HG02610 (cell line): ENCODE measurements around the gene EYA2.
"Not testable (repeated sequence)": the region's sequence is repeated elsewhere in the genome, so short reads cannot be mapped to it uniquely, and the experiment has no call there.

Experiments
- ATAC-seq: cut with Tn5 transposase; IDR thresholded peaks from one replicate; pipeline ENCODE4 v1.9.1; 2021; ENCODE audit warnings: mild to moderate bottlenecking, moderate library complexity; ENCODE audit not compliant: unreplicated experiment

EYA2 gene

DNA sequence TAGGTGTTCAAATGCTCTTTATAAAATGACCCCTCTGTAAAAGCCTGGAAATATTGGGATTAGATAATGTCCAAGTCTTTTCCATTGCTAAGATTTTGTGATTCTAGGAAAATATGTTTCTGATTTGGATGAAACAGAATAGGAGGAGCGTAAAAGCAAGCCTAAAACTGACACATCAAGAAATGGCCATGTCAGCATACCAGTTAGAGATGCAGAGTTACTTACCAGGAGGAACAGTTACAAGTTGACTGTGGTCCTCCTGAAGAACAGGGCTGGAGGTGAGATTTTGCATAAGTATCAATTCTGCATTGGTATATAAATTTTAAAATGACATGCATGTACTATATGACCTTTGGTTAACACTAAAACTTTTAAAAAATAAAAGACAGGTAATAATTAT lies 35.3 kb downstream of the EYA2 start:
- ATAC-seq = no peak

DNA sequence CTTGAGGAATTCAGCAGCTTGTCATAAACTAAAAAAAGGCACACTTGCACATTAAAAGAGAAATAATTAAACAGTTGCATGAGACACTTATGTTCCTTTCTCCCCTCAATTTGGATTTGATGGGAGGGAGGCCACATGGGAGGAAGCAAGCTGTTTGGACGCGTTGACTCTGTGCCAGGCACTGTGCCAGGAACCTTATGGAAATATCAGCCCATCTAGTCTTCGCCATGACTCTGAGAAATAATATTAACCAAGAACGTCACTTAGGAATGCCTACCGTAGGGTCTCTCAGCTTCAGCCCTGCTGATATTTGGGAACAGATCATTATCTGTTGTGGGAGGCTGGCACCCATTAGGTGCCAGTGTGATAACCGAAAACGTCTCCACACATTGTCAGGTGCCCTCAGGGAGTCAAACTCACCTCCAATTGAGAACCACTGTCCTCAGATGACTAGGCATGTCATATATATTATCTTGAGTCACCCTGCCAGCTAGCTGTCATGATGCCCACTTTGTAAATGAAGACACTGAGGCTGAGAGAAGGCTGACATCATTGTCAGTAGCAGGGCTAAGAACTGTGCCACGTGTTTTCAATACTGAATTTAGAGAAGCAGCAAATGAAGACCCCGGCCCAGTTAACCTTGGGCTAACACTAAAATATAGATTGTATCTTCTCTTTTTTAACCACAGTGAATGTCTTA lies 36.1 kb downstream of the EYA2 start:
- ATAC-seq = no peak

DNA sequence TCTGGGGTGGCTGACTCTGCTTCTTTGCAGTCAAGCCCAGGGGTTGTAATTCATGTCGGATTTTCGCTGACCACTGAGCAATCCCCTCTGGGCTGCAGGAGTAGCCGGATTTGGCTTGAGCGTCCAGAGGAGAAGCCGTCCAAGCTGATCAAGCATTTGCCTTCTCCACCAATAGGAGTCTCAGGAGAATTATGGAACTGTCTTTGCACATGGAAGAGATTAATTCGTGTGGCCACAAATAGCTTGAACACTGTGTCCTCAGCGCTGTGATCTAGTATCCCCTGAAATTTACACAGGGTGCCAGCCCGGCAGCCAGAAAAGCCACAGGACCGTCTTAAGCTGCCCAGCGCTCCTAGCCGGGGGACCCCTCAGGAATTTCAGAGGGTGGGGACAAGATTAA lies 37.1 kb downstream of the EYA2 start:
- no peak for ATAC-seq

DNA sequence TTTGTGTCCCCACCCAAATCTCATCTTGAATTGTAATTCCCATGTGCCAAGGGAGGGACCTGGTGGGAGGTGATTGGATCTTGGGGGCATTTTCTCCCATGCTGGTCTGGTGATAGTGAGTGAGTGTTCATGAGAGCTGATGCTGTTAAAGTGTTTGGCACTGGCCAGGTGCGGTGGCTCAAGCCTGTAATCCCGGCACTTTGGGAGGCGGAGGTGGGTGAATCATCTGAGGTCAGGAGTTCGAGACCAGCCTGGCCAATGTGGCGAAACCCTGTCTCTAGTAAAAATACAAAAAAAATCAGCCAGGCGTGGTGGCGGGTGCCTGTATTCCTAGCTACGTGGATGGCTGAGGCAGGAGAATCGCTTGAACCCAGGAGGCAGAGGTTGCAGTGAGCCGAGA lies 37.8 kb downstream of the EYA2 start:
- not testable (repeated sequence) for ATAC-seq

DNA sequence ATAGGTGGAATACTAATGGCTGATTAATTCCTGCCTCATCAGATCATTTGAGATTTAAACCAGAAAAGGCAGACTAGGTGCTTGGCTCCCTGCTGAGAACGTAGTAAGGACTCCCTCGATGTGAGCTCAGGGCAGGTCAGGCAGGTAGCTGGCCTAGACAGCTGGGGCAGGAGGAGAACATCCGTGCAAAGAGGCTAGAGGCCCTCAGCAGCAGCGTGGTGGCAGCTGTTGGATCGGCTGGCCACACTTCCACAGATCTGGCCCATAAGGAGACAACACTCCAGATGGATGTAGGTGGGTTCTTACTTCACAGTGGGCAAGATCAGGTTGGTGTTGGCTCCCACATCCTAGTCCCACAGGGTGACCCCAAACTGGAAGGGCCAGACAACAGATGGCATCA lies 38.5 kb downstream of the EYA2 start:
- no peak for ATAC-seq

DNA sequence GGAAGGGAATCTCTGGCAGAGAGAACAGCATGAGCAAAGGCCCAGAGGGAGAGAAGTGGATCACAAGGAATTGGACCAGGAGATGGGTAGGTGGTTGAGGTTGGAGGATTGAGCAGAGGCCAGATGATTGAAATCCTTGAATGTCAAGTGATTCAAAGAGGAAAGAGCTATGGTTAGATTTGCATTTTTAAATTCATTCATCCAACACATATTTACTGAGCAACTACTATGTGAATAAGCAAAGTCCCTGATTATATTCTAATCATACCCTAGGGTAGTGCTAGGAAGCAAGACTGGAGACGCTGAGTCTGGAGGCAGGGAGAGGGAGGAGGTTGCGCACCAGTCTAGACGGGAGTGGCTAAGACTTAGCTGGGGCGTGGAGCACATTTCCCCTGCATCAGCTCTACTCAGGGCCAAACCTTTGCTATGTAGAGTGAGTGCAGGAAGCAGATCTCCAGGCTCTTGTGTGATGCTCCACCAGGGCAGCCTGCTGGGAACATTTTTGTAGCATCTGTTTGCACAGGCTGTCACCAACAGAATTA lies 40.2 kb downstream of the EYA2 start:
- ATAC-seq = no peak

DNA sequence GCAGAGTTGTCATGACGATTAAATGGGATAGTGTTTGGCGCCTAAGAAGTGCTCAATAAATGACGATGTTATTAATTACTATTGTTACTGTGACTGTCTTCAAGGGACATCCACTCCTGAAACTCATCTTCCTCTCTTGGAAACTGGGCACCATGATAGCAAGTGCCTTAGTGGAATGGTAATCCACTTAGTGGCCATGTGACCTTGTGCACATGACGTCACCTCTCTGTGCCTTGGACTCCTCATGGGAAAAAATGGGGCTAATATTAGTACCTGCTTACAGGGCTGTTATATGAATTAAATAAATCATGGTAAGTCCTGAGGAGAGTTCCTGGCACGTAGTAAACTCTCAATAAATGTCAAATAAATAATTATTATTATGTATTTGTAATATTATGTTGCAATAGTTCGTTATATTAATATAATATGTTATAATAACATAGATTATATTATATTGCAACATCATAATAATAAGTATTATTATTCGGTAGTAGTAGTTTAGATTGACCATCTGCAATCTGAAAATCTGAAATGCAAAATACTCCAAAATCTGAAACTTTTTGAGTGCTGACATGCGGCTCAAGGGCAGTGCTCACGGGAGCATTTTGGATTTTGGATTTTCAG lies 40.9 kb downstream of the EYA2 start:
- ATAC-seq = no peak

DNA sequence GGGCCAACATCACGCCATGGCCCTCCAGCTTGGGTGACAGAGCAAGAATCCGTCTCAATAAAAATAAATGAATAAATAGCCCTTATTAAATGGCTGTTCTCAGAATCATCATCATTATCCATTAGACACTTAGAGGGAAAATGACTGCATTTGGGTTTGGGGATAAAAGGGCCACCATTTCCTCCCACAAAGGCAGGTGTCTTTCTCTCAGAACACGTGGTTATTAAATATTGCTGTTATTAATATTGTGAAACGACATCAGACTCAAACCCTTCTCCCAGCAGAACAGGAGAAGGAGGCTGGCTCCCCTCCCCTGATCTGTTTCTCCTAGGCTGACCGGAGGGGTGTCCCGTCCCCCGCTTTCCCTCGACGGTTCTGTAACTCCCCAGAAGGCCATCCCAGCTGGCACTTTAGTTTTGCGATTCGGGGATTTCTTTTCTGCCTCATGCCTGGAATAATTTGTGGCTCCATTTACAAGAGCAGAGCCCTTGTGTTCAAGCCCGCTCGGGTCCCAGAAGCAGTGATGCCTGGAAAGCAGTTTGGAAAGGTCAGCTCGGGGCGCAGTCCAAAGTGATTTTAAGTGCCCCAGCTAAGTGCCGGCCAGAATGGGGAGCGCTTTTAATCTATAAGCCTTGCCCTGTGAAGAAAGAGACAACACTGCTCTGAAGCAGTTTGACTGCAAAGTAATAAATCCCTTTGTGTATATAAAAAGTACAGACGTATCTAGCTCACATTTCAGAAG lies 41.9 kb downstream of the EYA2 start:
- no peak for ATAC-seq

DNA sequence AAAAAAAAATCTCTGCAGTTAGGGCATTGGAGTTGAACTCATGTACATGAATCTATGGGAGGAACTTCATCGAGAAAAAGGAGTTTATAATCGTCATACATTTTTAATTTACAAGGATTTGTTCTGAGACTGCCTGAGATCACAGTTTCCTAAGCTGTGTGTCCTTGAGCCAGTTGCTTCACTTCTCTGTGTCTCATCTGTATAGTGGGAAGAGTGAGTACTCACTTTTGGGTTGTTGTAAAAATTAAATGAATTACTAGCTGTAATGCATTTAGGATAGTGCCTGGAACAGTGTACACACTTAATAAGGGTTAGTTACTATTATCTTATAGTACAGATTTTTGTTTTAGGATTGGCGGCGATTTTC lies 42.5 kb downstream of the EYA2 start:
- no peak for ATAC-seq

DNA sequence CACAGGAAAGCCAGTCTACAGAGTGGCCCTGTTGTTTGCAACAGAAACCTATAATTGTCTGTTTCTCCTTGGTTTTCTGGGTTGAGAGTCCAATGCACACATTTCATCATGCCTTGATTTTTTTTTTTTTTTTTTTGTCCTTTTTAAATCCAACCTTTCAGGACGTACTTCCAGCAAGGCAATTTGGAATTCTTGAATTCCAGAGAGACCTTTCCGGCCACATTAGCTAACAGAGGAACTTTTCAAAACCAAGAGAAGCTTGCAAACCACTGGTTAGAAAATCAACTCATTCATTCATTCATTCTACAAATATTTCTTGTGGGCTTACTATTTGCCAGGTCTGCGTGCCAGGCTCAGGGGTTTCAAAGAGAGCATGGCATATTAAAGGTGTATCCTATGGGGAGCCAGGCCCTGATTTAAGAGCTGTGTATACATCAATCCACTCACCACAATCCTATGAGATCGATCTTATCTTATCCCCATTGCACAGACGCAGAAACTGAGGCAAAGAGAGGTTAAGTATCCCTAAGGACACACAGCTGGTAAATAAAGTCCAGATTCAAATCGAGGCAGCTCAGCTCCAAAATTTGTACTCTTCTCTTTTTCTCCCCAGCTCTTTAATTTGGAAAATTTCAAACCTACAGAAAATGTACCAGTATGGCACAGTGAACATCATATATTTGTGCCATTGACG lies 43.0 kb downstream of the EYA2 start:
- no peak for ATAC-seq

DNA sequence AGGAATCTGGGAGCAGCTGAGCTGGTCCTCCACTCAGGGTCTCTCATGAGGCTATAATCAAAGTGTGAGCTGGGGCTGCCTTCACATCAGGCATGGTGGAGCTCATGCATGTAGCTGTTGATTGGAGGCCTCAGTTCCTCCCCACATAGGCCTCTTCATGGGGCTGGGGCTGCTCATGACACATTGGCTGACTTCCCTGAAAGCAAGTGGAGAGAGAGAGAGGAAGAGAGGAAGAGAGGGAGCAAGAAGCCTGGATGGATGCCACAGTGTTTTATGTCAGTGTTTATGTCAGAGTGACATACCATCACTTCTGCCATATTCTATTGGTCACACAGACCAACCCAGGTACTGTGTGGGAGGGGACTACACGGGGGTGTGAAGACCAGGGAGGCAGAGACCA lies 43.8 kb downstream of the EYA2 start:
- ATAC-seq = no peak

DNA sequence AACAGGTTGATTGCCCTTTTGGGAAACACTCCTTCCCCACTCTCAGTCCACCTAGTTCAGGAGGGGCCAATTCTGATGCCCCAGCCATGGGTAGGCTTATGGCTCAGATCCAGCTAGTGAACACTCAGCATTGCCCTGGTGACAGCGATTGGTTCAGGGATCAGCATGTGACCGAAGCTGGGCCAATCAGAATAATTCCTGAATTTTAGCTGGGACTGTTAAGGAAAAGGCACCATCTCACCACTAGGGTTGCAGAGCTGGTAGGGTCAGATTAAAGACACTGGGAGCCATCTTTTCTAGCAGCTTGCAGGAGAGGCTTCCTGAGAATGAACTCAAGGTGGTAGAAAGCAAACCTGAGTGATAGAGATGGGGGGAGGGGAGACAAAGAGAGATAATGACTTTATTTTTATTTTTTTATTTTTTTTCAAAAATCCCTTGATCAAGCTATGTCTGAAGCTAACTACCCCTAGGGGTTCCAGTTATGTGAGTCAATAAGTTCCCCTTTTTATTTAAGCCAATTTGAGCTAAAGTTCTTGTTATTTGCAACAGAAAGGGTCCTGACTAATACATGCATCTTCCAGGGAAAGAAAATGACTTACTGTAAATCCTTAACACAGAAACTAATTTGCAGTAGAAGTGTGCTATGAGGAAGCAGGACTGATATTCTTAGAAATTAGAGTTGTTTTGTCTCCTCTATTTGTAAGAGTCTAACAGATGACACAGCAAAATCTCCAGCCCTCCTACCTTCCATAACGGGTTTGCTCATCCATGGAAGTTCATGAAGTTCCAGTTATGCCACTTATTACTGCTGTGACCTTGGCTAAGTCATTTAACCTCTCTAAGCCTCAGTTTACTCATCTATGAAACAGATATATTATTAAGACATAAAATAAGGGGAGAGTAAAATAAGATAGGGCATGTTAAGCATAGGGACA lies 44.7 kb downstream of the EYA2 start:
- ATAC-seq = no peak

DNA sequence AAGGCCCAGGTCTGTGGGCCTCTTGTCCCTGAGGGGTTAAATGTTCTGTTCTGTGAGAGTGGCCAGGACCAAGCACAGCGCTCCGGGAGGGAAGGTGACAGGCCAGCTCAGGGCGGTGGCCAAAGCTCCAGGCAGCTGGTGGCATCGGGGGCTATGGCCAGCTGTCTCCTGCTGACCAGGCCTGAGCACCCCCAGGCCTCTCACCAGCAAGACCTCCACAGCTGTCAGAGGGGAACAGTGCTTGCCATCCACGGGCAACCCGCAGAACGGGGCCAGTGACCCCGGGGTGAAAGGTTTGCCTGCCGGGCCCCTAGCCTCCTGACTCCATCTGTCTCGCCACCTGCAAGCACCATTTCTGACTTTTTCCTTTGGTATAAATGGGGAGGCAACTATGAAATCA lies 46.0 kb downstream of the EYA2 start:
- ATAC-seq = no peak

DNA sequence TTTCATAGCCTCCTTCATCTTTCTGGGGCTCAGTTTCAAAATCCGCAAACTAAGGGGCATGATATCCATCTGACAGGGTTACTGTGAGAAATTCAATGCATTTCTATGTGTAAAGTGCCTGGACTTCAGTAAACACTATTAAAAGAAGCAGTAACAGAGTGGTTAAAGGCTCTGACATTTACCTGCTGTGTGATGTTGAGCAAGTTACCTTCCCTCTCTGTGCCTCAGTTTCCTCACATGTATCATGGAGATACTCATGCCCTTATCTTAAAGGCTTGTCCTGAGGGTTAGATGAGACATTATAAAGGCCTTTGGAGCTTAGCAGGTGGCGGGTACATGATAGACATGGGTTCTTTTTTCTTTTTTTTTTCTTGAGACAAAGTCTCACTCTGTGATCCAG lies 46.8 kb downstream of the EYA2 start:
- ATAC-seq = no peak

DNA sequence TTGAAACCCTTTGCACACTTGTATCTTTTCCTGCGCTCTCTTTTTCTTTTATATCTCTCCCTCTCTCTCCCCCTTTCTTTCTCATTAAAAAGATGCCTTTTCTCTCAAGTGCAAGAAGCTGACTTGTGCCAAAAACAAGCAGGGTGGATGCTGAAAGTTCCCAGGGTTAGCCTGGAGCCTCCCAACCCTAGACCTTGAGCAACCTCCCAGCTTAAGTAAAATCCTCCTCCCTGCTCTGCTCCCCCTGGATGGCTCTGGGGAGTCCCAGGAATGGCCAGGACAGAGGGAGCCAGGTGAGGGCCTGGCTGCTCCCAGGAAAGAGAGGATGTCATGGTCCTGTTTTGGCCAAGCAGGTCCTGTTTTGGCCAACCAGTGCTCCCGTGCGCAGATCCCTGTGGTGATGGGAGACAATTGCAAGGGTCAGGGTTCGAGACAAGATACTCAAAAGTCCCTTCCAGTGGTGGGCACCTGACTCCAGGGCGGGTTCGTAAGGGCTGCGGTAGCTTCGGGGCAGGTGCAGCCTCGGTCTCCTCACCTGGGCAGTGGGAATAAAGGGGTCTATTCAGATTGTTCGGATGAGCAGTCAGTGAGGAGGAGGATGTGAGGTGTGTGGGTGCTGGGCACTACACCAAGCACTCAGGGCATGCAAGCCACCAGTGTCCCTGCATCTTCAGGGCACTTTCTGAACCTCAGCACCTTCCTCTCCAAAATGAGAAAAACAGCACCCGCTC lies 49.4 kb downstream of the EYA2 start:
- ATAC-seq = no peak

DNA sequence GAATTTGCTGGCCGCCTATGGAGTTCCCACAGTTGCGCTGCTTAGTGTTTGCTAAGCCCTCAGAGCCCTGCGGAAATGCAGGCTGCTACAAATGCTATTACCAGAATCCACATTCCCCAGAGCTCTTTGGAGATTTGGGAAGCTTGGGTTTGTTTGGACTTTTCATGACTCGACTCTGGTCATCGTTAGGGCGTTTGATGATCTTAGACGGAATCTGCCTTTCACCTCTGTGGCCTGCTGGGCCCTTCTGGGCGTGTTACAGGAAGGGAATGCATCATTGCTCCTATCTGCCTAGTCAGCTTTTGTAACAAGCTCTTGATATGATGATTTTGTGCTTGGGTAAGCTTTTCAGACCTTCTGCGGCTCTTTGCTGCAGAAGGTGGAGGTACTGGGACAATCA lies 50.8 kb downstream of the EYA2 start:
- no peak for ATAC-seq

DNA sequence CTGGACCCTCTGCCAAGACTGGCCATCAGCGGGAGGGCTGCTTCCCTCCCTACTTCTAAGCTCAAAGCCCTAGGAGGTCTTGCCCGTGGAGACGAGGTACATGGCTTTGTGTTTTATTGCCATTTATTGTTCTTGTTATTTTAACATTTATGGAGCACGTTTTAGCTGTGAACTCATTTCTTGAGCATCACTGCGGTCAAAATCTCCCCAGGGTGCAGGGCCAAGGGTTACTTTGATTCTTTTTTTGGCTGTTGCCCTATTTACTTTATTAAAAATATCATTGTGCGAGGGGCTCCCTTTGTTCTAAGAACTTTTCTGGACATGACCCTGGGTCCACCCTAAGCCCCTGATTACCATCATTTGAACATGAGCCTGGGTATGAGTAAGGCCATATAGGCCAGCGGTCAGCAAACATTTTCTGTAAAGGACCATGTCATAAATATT lies 51.6 kb downstream of the EYA2 start:
- no peak for ATAC-seq

DNA sequence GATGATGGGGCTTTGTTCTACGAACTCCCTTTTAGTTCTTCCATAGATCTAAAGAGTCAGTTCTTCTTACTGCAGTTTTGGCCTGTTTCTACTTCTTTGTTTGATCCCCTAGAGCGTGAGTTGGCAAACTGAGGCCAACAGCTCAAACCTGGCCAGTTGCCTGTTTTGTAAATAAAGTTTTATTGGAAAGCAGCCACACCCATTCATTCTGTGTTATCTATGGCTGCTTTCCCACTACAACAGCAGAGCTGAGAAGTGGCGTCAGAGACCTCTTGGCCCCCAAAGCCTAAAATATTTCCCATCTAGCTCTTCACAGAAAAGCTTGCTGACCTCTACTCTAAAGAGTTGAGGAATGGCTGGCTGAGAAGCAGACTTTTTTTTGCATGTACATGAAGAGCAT lies 52.2 kb downstream of the EYA2 start:
- ATAC-seq = no peak

DNA sequence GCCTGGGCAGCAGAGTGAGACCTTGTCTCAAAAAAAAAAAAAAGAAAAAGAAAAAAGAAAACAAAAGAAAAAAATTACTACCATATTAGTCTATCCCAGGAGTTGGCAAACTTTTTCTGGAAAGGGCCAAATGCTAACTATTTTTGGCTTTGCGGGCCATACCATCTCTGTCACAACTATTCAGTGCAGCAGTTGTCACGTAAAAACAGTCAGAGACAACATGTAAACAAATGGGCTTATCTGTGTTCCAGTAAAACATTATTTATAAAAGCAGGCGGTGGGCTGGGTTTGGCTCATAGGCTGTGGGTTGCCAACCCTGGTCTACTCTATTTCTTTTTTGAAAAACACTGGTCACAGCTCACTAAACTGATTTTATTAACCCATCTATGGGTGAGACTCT lies 53.4 kb downstream of the EYA2 start:
- no peak for ATAC-seq

DNA sequence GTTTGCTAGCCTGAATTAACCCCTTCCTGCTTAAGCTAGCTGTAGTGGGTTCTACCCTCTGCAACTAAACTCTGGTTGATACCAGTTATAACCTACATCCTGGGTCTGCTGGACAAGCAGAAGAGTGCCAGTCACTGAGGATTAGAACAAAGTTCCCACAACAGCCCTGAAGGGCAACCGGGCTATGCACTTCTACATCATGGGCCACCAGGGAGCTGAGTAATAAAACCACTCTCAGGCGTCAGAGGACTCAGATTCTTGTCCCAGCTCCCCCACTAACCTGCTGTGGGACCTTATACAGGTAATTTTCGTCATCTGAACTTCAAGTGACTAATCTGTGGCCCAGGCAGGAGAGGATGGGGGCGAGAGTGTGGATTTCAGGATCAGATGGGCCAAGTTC lies 56.8 kb downstream of the EYA2 start:
- ATAC-seq = no peak
